ENCODE data around the gene FOXS1.
"Not testable (repeated sequence)": the region's sequence is repeated elsewhere in the genome, so short reads cannot be mapped to it uniquely, and the experiment has no call there.

FOXS1 gene

DNA sequence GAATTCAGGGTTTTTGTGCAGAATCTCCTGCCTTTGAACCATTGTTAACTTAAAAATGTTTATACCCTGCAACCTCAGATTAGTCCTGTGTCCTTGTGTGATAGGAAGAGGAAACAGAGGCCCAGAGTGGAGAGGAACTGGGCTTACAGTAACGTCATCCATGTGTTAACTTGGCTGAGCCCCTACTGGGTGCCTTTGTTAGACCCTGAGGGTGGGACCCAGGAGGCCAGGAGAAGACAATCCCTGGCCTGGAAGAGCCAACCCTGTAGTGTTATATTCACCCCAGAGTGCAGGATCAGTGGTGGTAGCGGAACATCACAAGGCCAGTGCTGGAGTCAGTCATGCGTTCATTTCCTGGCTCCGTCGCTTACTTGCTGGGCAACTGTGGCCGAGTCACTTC is 15.7 kb downstream of the FOXS1 start:
- DNase-seq: no peak
- Histone ChIP-seq H3K27me3 (ENCODE audit: insufficient read depth, low read length, poor library complexity) (no peaks in the 10 kb centered on the region), H3K79me2 (ENCODE audit: insufficient read depth, low read length) (no peaks in the 10 kb centered on the region), H2AFZ (ENCODE audit: low read depth, low read length) (no peak overlapping the region), H4K20me1 (ENCODE audit: insufficient read depth, low read length) (peaks cover 6% of the 10 kb centered on the region; the same call in 1 of the 2 replicates), H3K9me3 (ENCODE audit: insufficient read depth, low read length, severe bottlenecking) (no peaks in the 10 kb centered on the region), H3K9ac (ENCODE audit: low read depth, low read length) (no peak overlapping the region), H3K4me3 (ENCODE audit: low read depth in 1 of 2, low read length in 2 of 2) (no peak overlapping the region), H3K4me1 (ENCODE audit: insufficient read depth, low read length) (no peaks in the 10 kb centered on the region), H3K36me3 (ENCODE audit: insufficient read depth, low read length) (no peaks in the 10 kb centered on the region), H3K27ac (ENCODE audit: low read length) (no peak overlapping the region), H3K4me2 (ENCODE audit: insufficient read depth, low read length) (no peak overlapping the region)
- no peak for TF ChIP-seq EZH2 (IDR thresholded peaks at IDR 0.05; ENCODE audit: borderline replicate concordance, low read depth, low read length, severe bottlenecking)
- TF ChIP-seq, protein P1, sequence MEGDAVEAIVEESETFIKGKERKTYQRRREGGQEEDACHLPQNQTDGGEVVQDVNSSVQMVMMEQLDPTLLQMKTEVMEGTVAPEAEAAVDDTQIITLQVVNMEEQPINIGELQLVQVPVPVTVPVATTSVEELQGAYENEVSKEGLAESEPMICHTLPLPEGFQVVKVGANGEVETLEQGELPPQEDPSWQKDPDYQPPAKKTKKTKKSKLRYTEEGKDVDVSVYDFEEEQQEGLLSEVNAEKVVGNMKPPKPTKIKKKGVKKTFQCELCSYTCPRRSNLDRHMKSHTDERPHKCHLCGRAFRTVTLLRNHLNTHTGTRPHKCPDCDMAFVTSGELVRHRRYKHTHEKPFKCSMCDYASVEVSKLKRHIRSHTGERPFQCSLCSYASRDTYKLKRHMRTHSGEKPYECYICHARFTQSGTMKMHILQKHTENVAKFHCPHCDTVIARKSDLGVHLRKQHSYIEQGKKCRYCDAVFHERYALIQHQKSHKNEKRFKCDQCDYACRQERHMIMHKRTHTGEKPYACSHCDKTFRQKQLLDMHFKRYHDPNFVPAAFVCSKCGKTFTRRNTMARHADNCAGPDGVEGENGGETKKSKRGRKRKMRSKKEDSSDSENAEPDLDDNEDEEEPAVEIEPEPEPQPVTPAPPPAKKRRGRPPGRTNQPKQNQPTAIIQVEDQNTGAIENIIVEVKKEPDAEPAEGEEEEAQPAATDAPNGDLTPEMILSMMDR (IDR thresholded peaks at IDR 0.05; ENCODE audit: borderline replicate concordance, extremely low read depth, low read length, poor library complexity, severe bottlenecking): no peak
- no peak for ATAC-seq (ENCODE audit: insufficient read depth, low read depth)

DNA sequence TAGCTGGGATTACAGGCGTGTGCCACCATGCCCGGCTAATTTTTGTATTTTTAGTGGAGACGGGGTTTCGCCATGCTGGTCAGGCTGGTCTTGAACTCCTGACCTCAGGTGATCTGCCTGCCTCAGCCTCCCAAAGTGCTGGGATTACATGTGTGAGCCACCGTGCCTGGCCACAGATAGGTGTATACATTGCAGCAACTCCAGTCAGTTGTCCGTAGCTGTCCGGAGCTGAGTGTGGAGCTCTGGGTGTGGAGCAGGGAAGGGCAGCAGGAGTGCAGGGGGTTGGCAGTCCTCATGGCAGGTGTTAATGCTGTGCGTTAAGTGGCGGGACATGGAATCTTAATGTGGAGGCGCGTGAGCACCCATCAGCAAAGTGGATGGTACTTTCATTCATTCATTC is 17.4 kb downstream of the FOXS1 start:
- H3K27ac ChIP-seq (ENCODE audit: low read length); H3K9ac ChIP-seq (ENCODE audit: low read depth, low read length); DNase-seq; H2AFZ ChIP-seq (ENCODE audit: low read depth, low read length); H3K9me3 ChIP-seq (ENCODE audit: insufficient read depth, low read length, severe bottlenecking); H3K4me2 ChIP-seq (ENCODE audit: insufficient read depth, low read length); H3K79me2 ChIP-seq (ENCODE audit: insufficient read depth, low read length); H3K27me3 ChIP-seq (ENCODE audit: insufficient read depth, low read length, poor library complexity); ATAC-seq (ENCODE audit: insufficient read depth, low read depth); H3K4me3 ChIP-seq (ENCODE audit: low read depth in 1 of 2, low read length in 2 of 2); H4K20me1 ChIP-seq (ENCODE audit: insufficient read depth, low read length); H3K36me3 ChIP-seq (ENCODE audit: insufficient read depth, low read length); H3K4me1 ChIP-seq (ENCODE audit: insufficient read depth, low read length): not testable (repeated sequence)

DNA sequence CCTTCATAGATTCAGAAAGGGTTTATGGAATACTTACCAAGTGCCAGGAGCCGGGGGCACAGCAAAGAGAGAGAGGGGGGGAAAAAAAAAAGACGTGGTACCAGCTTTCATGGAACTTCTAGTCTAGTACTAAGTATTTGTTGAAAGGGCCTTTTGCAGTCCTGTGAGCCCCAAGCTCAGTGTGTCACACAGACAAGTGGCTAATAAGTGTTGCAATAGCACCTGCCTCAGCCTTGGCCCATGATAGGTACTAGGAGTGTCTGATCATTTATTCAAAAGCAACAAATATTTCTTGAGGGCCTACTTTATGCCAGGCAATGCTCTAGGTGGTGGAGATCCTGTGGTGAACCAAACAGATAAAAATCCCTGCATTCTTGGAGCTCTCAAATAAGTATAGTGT is 18.3 kb downstream of the FOXS1 start:
- H3K36me3 ChIP-seq (ENCODE audit: insufficient read depth, low read length): no peaks in the 10 kb centered on the region
- TF ChIP-seq, protein P1 (IDR thresholded peaks at IDR 0.05; ENCODE audit: borderline replicate concordance, extremely low read depth, low read length, poor library complexity, severe bottlenecking): no peak
- no peak for TF ChIP-seq EZH2 (IDR thresholded peaks at IDR 0.05; ENCODE audit: borderline replicate concordance, low read depth, low read length, severe bottlenecking)
- peaks cover 6% of the 10 kb centered on the region; the same call in 1 of the 2 replicates for H4K20me1 ChIP-seq (ENCODE audit: insufficient read depth, low read length)

DNA sequence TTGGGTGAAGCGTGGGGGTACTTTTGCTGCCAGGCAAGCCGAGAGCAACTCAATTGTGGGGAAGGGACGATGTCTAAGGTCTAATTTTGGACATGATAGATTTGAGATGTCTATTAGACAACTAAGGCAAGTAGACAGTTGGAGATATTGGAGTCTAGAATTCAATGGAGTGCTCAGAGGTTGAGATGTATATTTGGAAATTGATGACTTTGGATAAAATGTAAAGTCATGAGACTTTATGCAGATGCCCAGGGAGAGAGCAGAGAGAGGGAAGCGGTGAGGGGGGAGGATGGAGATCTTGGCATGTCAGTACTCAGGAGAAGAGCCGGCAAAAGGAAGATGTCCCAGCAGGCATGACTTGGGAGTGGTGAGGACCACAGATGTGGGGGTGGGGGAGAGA is 19.3 kb downstream of the FOXS1 start:
- Histone ChIP-seq H3K4me1 (ENCODE audit: insufficient read depth, low read length) (peaks cover 9% of the 10 kb centered on the region), H3K27ac (ENCODE audit: low read length) (no peak overlapping the region), H3K27me3 (ENCODE audit: insufficient read depth, low read length, poor library complexity) (no peaks in the 10 kb centered on the region), H3K4me3 (ENCODE audit: low read depth in 1 of 2, low read length in 2 of 2) (no peak overlapping the region), H3K9me3 (ENCODE audit: insufficient read depth, low read length, severe bottlenecking) (no peaks in the 10 kb centered on the region), H3K4me2 (ENCODE audit: insufficient read depth, low read length) (no peak overlapping the region), H3K9ac (ENCODE audit: low read depth, low read length) (no peak overlapping the region), H4K20me1 (ENCODE audit: insufficient read depth, low read length) (no peaks in the 10 kb centered on the region), H3K36me3 (ENCODE audit: insufficient read depth, low read length) (no peaks in the 10 kb centered on the region), H2AFZ (ENCODE audit: low read depth, low read length) (no peak overlapping the region), H3K79me2 (ENCODE audit: insufficient read depth, low read length) (no peaks in the 10 kb centered on the region)
- TF ChIP-seq, protein P1 (IDR thresholded peaks at IDR 0.05; ENCODE audit: borderline replicate concordance, extremely low read depth, low read length, poor library complexity, severe bottlenecking): no peak
- TF ChIP-seq EZH2 (IDR thresholded peaks at IDR 0.05; ENCODE audit: borderline replicate concordance, low read depth, low read length, severe bottlenecking): no peak
- ATAC-seq (ENCODE audit: insufficient read depth, low read depth) (no peak), DNase-seq (no peak)

More for the DNA sequence above, 18.3 kb downstream of the FOXS1 start:
- no peak overlapping the region for H3K9ac ChIP-seq (ENCODE audit: low read depth, low read length)
- H3K4me2 ChIP-seq (ENCODE audit: insufficient read depth, low read length): no peak overlapping the region
- no peaks in the 10 kb centered on the region for H3K79me2 ChIP-seq (ENCODE audit: insufficient read depth, low read length)
- H2AFZ ChIP-seq (ENCODE audit: low read depth, low read length): no peak overlapping the region
- H3K4me1 ChIP-seq (ENCODE audit: insufficient read depth, low read length): peaks cover 9% of the 10 kb centered on the region
- no peak overlapping the region for H3K4me3 ChIP-seq (ENCODE audit: low read depth in 1 of 2, low read length in 2 of 2)
- H3K27ac ChIP-seq (ENCODE audit: low read length): no peak overlapping the region
- no peaks in the 10 kb centered on the region for H3K27me3 ChIP-seq (ENCODE audit: insufficient read depth, low read length, poor library complexity)
- DNase-seq (no peak), ATAC-seq (ENCODE audit: insufficient read depth, low read depth) (no peak)
- H3K9me3 ChIP-seq (ENCODE audit: insufficient read depth, low read length, severe bottlenecking): no peaks in the 10 kb centered on the region
